Fibroblast of skin of back (primary cell): Measurements from ENCODE around the gene CACHD1.

Experiments used
- DNase-seq: peaks from one replicate; pipeline ENCODE4 v3.0.0-alpha.2; 2013

Gene CACHD1

DNA sequence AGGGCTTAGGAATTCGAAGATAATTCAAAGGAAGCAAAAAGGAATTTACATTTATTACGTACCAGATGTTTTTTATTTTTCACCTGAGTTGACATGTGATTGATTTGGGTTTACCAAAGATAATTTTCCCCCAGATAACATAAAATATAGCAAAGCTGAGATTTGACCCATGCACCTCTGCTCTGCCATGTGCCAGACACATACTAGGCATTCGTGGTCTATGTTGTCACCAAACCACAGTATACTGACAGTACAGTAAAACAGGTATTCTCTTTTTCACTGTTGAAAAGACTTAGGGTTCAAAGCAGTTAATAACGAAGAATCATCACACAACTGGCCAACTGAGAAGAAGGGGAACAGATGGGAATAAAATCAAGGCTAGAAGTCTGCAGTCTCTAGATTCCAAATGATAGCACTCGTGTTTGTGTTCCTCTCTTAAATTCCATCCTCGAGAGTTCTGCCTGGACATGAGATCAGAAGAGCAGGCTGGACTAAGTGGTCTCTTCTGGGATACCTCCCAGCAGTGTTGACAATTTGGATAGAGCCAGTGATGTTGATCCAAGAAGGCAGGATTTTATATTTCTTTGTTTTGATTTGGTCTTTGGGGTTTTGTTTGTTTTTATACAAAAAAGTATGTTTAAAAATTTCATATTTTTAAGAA lies 189.7 kb downstream of the CACHD1 start:
- DNase-seq, result no peak

DNA sequence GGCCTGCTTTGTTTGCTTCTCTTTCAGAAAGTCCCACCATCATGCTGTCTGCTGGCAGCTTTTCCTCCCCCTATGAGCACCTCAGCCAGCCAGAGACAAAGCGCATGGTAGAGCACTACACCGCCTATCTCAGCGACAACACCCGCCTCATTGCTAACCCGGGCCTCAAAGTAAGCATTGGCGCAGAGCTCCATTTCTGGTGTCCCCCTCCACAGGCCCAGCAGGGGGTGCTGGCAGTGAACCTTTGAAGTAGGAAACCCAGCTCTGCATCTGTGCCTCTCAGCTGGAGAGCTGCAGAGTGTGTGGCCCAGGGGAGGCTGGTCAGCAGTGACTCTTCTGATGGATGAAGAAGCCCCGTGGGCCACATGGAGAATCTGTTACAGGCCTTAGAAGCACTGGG lies 193.7 kb downstream of the CACHD1 start:
- peak; percentile 34 for DNase-seq

DNA sequence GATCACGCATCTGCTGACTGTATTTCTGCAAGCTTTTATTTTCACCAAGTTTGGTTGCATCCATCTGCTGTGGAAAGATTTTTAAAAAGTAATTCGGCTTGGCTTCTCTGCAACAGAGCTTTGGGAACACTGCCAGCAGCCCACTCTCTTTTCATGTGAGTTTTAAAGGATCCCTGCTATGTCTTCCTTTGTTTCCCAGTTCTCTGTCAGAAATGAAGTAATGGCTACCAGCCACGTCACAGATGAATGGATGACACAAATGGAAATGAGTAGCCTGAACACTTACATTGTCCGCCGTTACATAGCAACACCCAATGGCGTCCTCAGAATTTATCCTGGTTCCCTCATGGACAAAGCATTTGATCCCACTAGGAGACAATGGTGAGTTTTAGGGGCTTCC lies 194.4 kb downstream of the CACHD1 start:
- no peak for DNase-seq

DNA sequence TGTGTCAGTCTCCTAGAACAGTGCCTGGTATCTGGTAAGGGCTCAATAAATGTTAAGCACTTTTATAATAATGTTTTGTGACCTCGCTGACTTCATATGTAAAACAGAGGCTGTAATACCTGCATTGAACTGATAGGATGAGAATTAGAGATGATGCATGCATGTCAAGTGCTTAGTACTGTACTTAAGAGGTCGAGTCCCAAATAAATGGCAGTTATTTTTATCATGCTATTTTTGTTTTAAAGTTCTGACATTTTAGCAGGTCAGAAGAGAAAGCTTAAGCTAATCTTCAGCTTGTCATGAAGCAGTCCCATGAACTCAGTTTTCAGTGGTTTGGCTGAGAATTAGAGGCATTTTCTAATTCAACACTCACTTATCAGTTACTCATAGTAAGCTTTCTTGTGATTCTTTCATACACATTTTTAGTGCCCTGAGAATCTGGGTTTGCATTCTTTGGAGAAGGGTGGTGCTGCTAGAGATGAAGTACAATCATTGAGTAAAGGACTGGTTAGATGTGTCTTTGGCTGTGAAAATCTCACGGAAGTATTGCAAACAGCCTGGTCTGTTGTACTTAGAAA lies 199.3 kb downstream of the CACHD1 start:
- DNase-seq, result peak; percentile 27

DNA sequence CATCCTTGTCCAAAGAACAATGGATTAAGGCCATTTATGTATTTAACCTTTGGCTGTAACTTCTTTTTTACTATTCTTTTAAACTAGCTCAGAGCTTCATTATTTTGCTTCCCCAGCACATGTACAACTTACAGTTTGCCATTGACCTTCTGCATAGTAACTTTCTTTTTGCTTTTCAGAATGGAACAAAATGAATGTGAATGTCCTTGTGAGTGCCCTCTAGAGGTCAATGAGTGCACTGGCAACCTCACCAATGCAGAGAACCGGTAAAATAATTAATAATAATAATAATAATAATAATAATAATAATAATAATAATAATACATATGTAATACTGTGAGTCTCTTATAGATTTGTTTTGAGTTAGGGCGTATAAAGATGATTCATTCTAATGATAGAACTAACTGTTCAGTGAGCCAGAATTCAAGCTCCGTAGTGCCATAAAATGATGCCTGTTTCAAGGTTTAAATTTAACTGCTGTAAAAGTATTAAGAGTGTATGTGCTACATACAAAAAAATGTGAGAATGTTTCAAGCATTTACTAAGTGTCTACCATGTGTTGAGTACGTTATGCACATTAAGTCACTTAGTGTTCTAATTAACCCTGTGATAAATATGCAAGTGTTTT lies 205.9 kb downstream of the CACHD1 start:
- peak; percentile 16 for DNase-seq

DNA sequence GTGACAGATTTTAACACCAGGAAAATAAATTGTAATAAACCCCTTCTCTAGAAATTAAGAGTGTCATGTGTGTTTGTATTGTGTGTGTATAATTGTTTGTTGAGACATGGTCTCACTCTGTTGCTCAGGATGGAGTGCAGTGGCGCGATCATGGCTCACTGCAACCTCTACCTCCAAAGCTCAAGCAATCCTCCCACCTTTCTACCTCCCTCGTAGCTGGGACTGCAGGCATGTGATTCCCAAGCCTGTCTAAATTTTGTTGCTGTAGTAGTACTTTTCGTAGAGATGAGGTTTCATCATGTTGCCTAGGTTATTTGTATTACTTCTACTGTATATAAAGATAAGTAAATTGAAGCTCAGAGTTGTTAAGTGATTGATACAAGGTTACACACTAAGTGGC lies 206.5 kb downstream of the CACHD1 start:
- DNase-seq, result no peak

DNA sequence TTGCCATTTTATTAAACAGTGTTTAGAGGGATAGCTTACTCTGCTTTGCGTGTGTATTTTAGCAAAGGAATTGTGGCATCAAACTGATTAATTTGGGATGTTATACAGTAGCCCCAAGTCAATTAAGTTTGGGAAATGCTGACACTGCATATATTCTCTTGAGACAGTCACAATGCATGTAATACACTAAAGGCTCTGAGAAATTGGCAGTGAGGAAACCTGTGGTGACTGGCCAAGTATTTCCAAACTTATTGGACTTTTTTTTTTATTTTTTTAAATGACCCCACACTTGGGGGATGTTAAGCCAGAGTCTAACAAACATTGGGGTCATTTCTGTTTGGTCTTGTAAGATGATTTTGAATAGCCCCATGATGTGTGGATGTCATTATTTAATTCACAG lies 207.6 kb downstream of the CACHD1 start:
- no peak for DNase-seq

DNA sequence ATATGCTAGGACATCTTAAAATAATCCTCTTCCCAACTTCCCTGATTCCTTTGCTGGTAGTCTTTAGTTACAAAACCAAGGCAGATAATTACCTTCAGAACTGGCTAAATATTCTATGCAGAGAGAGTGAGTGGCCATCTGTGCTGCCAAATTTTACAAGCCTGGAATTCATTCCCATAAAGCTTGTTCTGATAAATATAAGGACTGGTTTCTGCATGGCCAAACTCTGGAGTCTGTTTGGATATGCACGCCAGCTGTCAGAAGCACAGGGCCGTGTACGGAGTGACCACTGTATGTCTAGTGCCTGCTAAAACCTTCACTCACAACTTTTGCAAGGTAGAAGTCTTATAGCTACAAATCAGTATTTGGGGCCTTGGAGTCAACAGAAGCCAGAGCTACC lies 208.4 kb downstream of the CACHD1 start:
- DNase-seq, result no peak

DNA sequence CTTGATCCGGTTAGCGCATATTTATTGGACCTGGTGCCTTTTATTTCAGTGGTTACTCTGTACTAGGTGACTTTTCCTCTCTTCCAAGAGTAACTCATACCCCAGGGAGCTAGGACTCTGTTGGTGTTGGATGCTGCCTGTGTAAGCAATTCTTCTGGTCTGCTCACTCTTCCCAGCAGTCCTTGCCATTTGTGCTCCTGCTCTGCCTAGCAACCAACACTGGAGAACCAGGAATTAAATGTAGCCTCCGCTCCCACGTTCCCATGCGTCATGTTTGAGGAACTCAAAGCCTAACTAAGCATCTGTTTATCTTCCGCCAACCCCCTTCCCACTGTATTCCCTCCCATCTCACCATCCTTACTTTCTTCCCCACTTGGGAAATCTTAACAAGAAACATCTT lies 209.2 kb downstream of the CACHD1 start:
- no peak for DNase-seq

DNA sequence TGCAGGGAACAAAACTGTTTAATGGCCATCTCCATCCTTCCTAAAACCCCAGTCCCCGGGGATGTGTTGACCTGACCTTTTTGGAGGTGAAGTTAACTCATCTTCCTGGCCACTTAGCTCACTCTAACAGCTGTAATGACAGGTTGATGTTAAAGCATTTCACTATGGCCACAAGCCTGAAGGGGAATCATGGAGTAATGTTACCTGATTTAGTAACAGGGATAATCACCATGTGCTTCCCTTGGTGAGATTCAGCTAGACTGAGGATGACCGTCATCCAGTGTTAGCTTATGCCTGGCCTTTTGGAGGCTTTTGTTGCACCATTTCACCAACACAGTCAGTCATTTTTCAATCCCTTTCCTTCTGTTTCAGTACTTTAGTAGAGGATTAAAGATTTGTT lies 210.7 kb downstream of the CACHD1 start:
- no peak for DNase-seq

DNA sequence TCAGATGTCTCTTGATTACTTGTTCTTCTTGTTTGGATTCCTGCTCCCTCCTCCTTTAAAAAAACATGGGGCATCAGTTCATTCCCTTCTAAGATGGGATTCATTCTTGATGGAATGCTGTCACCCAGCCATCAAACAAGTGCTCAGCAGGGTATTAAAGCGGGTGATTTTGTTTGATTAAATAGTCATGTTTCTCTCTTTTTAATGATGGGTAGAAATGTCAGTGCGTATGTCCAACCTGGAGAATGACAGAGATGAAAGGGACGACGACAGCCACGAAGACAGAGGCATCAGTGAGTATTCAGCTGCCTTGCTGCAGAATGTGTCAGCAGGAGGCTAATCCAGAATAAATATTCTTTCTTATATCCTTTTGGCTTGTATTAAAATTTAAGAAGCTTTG lies 211.1 kb downstream of the CACHD1 start:
- no peak for DNase-seq

DNA sequence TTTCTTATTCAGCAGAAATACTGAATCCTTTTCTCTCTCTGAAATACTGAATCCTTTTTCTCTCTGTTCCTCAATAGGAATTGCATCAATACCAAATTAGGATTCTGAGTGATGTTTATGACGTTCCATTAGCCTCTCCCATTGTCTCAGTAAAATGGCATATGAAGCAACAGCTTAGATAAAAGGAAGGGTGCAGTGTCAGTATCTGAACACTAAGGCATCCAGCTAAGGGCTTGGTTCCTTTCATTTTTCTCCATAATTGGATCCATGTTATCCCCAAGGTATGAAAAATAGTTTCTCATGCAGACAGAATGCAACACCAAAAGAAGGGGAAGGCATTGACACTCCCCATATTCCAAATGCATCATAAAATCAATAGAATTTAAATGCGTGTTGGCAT lies 213.5 kb downstream of the CACHD1 start:
- DNase-seq, result no peak

DNA sequence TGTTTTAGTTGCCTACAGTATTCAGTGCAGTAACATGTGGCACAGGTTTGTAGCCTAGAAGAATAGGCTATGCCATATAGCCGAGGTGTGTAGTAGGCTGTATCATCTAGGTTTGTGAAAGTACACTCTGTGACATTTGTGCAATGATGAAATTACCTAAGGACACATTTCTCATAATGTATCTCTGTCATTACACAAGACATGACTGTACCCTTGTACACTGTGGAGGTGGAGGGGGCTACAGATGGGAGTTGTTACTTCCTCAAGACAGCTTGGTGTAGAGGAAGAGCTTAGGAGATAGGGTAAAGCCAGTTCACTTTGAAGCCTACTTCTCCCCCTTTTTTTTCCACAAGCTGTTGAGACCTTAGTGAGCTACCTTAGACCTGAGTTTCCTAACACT lies 215.3 kb downstream of the CACHD1 start:
- no peak for DNase-seq

DNA sequence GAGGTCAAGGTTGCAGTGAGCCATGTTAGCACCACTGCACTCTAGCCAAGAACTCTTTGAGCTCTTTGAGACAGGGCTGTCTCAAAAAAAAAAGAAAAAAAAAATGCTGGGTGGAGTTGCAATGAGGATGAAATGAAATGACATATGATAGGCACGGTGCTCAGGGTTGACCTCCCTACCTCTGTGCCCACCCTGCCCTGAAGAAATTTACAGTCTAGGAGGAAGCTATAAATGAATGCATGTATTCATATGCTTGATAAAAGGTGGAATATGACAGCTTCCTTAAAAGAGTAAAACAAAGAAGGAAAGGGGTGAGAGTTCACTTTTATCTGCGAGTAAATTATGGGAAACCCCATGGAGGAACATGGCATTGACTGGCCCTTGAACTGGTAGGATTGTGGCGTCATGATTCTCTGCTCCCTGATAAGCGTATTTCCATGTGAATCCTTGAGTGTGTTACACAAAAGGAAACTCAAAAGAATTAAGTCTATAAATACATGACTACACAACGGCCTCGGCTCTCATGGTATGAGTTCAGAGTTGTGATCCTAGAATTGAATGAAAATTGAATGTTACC lies 215.9 kb downstream of the CACHD1 start:
- no peak for DNase-seq

DNA sequence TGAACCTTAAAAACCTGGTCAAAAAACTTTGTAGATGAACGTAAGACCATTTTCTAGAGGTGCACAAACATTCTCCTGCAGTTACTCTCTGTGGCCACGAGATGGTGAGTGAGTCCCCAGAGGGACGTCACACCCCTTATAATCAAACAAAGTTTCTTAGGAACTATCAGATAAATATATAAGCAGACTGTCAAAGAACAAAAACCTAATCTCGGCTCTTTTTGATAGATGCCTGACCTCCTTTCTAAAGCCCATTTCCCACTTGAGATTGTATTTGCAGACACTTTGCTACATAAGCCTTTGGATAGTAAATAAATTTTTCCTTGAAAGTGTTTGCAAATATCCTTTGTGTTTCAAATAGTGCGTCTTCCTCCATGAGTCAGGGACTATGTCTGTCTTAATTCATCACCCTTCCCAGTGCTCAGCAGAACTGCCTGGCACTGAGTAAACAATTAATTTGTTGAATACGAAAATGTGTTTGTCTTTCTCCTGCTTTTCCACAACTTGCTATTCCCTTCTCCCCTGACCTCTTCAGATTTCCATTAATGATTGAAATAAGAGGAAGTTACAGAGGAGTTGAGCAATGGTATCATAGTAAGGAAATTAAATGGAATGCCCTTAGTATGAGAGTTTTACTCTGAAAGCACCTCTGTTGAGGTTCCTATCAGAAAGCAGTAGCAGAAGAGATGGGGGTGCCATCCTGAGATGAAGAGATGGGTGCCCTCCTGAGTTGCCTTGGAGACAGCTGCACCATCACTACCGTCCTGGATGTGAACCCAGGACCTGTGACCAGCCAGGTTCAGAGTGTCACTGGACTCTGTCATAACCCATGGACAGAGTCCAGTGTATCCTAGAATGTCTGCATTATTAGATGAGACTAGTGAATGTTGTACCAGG lies 217.1 kb downstream of the CACHD1 start:
- peak; percentile 56 for DNase-seq

DNA sequence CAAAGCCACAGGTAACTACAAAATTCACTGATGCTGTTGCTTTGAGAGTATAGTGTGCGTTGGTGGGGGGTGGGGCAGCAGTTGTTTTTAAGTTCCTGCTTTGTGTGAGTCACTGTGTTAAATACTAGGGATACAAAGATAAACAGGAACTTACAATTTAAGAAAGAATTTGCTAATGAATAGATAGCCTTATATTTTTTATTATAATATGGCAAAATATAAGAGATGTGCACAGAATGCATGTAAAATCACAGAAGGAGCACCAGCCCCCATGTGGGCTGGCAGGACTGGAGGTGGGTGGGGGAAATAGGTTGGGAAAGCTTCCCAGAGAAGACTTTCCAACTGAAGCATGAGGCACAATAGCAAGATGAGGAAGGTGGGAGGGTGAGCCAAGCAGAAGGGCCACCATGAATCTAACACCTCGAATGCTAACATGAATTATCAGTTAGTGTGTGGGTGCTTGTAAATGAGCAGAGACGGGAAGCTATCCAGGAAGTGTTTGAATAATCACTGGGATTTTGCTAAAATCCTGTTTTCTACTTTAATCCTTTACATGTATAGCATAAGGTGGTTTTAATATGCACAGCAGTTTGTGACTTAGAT lies 217.9 kb downstream of the CACHD1 start:
- DNase-seq, result peak; percentile 21

DNA sequence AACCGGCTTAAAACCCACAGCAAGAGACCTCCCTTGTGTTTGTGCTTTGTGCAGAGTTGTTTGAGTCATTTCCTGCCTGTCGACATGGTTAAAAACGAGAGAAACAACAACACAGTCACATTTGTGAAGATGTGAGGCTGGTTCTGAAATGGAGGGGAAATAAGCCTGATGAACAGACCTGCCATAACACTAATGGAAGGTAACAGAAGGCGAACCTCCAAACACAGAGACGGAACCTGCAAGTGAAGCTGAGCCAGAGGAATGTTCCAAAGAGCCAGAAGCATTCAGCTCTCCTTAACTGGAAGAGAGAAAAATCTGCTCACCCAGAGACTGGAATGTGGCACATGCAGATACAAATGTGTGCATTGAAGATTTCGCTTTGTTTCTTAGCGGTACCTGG lies 221.7 kb downstream of the CACHD1 start:
- peak; percentile 52 for DNase-seq

DNA sequence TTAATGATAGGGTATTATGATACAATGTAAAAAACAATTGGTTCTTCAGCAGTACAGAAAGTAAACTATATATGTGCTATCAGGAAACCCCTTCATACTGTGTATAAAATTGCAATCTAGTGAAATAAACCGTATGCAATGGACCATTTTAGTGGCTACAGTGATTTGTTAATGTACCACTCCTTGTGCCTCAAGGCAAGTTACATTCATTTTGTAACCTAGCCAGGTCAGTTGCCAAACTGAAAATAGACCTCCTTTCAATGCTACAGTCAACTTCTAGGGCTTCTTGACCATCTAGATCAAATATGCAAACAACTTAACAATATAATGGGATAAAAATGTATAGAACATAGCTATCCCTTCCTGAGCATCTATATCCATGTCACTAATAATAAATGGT lies 223.0 kb downstream of the CACHD1 start:
- DNase-seq, result no peak

DNA sequence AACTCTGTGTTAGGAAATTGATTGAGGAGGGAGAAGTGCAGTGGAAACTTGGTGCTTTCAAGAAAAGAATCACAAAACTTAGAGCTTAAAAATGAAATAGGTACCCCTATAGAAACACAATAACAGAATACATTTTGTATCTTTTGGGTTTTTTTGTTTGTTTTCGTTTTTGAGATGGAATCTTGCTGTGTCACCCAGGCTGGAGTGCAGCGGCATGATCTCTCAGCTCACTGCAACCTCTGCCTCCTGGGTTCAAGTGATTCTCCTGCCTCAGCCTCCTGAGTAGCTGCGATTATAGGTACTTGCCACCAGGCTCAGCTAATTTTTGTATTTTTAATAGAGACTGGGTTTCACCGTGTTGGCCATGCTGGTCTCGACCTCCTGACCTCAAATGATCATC lies 223.5 kb downstream of the CACHD1 start:
- DNase-seq, result no peak

DNA sequence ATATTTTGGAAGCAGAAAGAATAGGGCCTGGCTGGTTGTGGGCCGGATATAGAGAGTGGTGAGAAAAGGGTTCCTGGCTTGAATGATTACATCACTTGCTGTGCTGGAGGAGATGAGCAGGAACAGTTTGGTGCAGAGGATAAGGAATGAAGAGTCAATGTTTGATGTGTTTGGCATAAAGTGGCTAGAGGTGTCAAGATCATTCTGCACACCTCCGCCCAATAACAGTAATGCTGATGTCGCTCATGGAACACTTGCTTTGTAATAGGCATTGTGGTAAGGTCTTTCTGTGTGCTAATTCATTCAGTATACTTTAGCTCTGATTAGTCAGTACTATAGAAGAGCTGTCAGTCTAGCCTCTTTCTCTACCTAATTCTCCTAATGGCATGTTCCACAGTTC lies 226.9 kb downstream of the CACHD1 start:
- no peak for DNase-seq

DNA sequence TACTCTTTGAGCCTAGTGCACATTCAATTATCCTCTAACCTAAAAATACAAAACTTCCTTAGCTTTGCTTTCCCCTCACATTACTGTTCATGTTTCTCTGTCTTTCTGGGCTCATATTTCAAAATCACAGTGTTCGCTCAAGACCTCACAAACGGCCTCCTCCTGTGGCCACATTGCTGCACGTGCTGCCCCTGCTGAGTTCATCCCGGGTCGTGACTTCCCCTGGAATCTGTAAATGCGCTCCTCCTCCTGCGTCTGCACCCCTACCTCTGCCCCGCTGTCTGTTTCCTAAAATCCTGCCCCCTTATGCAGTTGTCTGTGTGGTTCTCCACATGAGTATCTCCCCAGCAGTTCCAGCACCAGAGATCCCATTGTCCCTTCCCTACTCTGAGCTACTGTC lies 229.4 kb downstream of the CACHD1 start:
- DNase-seq, result no peak

DNA sequence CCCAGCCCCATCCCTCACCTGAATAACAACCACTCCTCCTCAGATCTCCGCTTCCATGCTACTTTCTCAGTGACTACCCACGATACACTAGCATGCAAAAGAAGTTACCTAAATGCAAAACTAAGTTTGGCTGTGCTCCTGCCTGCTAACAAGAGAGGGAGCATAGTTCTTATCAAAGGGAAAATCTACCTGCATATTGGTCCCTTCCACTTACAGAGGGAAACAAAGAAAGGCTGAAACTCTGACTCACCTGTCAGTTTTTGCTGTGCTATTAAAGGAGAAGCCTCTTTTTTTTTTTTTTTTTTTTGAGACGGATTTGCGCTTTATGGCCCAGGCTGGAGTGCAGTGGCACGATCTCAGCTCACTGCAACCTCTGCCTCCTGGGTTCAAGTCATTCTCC lies 231.1 kb downstream of the CACHD1 start:
- DNase-seq, result no peak

DNA sequence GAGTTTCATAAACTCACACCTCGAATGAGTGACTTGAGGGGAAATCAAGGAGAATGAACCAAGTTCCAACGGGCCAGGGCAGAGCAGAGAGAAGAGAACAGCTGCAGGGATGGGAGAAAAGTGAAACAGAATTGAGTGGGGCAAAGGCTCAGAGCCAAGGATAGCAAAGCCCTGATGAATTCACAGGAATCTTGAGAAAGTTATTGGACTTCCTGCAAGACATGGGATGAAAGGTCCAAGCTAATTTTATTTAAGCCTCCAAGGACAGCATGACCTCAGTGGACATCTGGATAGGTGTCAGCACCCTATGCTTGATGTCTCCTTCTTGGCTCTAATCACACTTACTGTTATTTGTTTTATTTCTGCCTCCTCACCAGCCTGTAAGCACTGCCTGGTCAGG lies 232.0 kb downstream of the CACHD1 start:
- peak; percentile 38 for DNase-seq
